Gastroesophageal sphincter (tissue), 3 donors: ENCODE results near the gene EVA1A.

ENCODE experiments used
- CTCF ChIP-seq, 4 experiments: fragments of 200-600 bp in 2 of 4; fragments of 450-650 bp in 2 of 4; sonication (generic) in 1 of 4; IDR thresholded peaks; one replicate each; pipeline ENCODE4 v1.5.1; 2017 to 2019; ENCODE audit warnings: antibody characterized with exemption in 4 of 4, mild to moderate bottlenecking in 2 of 4, moderate library complexity in 2 of 4
- EP300 ChIP-seq: sonication (generic); formaldehyde crosslinking; IDR thresholded peaks from one replicate; pipeline ENCODE4 v1.6.1; 2017; ENCODE audit warnings: antibody characterized with exemption, mild to moderate bottlenecking
- POLR2A ChIP-seq, 2 donors: fragments of 450-650 bp; IDR thresholded peaks; one replicate each; pipeline ENCODE4 v1.6.1; 2017; ENCODE audit warnings: antibody characterized with exemption in 2 of 2, mild to moderate bottlenecking in 2 of 2, moderate library complexity in 1 of 2
- POLR2AphosphoS5 ChIP-seq: sonication (generic); formaldehyde crosslinking; IDR thresholded peaks from one replicate; pipeline ENCODE4 v1.6.1; 2017; ENCODE audit warnings: antibody characterized with exemption

DNA sequence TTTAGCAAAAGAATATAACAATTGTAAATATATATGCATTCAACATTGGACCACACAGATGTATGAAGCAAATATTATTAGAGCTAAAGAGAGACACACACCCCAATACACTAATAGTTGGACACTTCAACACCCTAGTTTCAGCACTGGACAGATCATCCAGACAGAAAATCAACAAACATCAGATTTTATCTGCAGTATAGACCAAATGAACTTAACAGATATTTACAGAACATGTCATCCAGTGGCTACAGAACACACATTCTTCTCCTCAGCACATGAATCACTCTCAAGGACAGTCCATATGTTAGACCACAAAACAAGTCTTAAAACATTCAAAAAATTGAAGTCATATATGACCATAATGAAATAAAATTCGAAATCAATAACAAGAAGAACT, 22.1 kb upstream of the EVA1A start:
- TF ChIP-seq CTCF (IDR thresholded peaks at IDR 0.05), result no peak
- TF ChIP-seq POLR2A (IDR thresholded peaks at IDR 0.05), result no peak
- TF ChIP-seq POLR2AphosphoS5, result no peak
- no peak for TF ChIP-seq EP300
